ENCODE results near the gene MACROD2.

The MACROD2 gene

DNA sequence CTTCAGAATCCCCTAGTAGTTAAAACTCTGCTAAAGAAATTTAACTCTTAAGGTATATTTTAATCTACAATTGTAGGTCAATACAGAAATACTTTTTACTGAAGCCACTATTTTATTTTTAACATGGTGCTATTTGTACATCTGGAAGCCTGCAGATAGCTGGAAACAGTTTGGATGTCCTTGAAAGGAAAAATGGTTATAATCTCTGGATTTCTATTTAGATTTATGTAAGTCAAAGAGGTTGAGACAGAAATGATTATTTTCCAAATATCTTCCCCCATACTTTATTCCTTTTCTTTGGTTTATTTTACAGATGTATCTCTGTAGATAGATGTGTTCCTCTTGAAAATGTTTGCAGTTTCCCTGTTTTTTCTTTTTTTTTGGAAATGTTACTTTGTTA lies 1575.7 kb downstream of the MACROD2 start:
- Histone ChIP-seq H3K36me3 (no peaks in the 10 kb centered on the region), H4K20me1 (no peaks in the 10 kb centered on the region), H3K4me3 (no peak overlapping the region), H3K27me3 (no peaks in the 10 kb centered on the region), H3K27ac (no peak overlapping the region), H3K9me3 (no peaks in the 10 kb centered on the region), H3K4me1 (peaks cover 22% of the 10 kb centered on the region), H3K4me2 (no peak overlapping the region), H3K9ac (no peak overlapping the region)
- no peak for TF ChIP-seq Cebpa-rat (IDR thresholded peaks at IDR 0.05)

GRCh38 chr20:15575255-15575654 lies 1579.9 kb downstream of the MACROD2 start:
- H3K9ac ChIP-seq: no peak overlapping the region
- no peaks in the 10 kb centered on the region for H3K27me3 ChIP-seq
- H3K4me1 ChIP-seq: no peaks in the 10 kb centered on the region
- H3K9me3 ChIP-seq: no peaks in the 10 kb centered on the region
- H4K20me1 ChIP-seq: no peaks in the 10 kb centered on the region
- no peak overlapping the region for H3K4me3 ChIP-seq
- H3K4me2 ChIP-seq: no peak overlapping the region
- TF ChIP-seq Cebpa-rat (IDR thresholded peaks at IDR 0.05): no peak
- H3K36me3 ChIP-seq: no peaks in the 10 kb centered on the region
- no peak overlapping the region for H3K27ac ChIP-seq

- Histone ChIP-seq H3K4me3 (no peak overlapping the region), H3K27ac (no peak overlapping the region), H3K4me2 (no peak overlapping the region), H3K36me3 (no peaks in the 10 kb centered on the region), H3K27me3 (no peaks in the 10 kb centered on the region), H3K4me1 (no peaks in the 10 kb centered on the region), H4K20me1 (no peaks in the 10 kb centered on the region), H3K9me3 (no peaks in the 10 kb centered on the region), H3K9ac (no peak overlapping the region)
- no peak for TF ChIP-seq Cebpa-rat (IDR thresholded peaks at IDR 0.05)
Measured at GRCh38 chr20:15576411-15576810, 1581.1 kb downstream of the MACROD2 start.

DNA sequence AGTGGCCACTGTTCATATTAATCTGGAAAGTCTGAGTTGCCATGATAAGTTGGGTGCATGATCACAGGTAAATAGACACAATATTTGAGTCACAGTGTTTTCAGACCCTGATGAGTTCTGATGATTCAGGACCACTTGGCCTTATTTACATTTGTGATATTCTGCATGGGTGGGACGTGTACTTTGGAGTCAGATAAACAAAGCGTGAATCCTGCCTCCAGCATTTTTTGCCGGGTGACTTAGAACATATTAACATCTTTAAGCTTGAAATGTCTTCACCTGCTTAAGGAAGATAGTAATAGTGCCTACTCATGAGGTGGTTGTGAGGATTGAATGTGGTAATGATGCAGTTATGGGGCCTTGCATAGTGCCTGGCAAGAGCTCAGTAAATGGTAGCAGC lies 1582.8 kb downstream of the MACROD2 start:
- Histone ChIP-seq H3K9me3 (no peaks in the 10 kb centered on the region), H3K4me2 (no peak overlapping the region), H3K27ac (no peak overlapping the region), H3K4me1 (no peaks in the 10 kb centered on the region), H3K4me3 (no peak overlapping the region), H3K36me3 (no peaks in the 10 kb centered on the region), H3K27me3 (no peaks in the 10 kb centered on the region), H3K9ac (no peak overlapping the region), H4K20me1 (no peaks in the 10 kb centered on the region)
- TF ChIP-seq Cebpa-rat (IDR thresholded peaks at IDR 0.05): no peak

GRCh38 chr20:15579688-15580087 lies 1584.4 kb downstream of the MACROD2 start:
- TF ChIP-seq Cebpa-rat (IDR thresholded peaks at IDR 0.05): no peak
- Histone ChIP-seq H3K36me3 (no peaks in the 10 kb centered on the region), H3K9ac (no peak overlapping the region), H3K4me2 (no peak overlapping the region), H3K4me3 (no peak overlapping the region), H3K4me1 (no peaks in the 10 kb centered on the region), H3K27me3 (no peaks in the 10 kb centered on the region), H3K27ac (no peak overlapping the region), H3K9me3 (no peaks in the 10 kb centered on the region), H4K20me1 (no peaks in the 10 kb centered on the region)

DNA sequence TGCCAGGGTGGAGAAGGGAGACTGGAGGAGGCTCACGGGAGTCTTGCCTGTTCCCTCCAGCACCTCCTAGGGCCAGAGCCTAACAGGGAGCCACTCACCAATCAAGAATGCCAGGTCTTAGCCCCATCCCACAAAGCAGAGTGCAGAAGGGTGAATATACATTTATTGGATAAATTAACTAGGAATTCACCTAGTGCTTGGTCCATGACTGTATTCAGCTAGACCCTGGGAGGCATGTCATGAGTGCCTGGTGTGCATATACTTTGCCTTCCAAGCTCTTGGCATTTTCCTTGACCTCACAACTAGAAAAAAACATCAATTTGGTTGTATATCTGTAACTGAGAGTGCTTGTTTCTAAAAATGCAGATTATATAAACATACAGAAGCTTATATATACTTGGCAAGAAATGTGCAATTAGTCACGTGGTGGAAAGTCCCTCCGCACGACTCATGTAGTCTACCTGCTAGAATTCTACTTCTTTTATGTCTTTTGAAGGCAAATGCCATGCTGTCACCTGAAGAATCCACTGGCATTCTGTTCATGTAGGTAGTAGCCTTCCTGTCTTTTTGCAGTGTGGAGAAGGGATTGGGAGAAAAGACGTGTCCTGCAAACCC lies 1586.9 kb downstream of the MACROD2 start:
- H3K36me3 ChIP-seq: no peaks in the 10 kb centered on the region
- no peak for TF ChIP-seq Cebpa-rat (IDR thresholded peaks at IDR 0.05)
- H3K27me3 ChIP-seq: no peaks in the 10 kb centered on the region
- H3K4me1 ChIP-seq: no peaks in the 10 kb centered on the region
- H3K4me3 ChIP-seq: no peak overlapping the region
- H3K9me3 ChIP-seq: no peaks in the 10 kb centered on the region
- no peak overlapping the region for H3K27ac ChIP-seq
- no peaks in the 10 kb centered on the region for H4K20me1 ChIP-seq
- no peak overlapping the region for H3K9ac ChIP-seq
- H3K4me2 ChIP-seq: no peak overlapping the region

- Histone ChIP-seq H3K9me3 (peaks cover 8% of the 10 kb centered on the region; the same call in 1 of the 2 replicates), H3K9ac (no peak overlapping the region), H3K36me3 (no peaks in the 10 kb centered on the region), H3K4me2 (no peak overlapping the region), H3K27me3 (no peaks in the 10 kb centered on the region), H4K20me1 (no peaks in the 10 kb centered on the region), H3K4me3 (no peak overlapping the region), H3K4me1 (no peaks in the 10 kb centered on the region), H3K27ac (no peak overlapping the region)
- TF ChIP-seq Cebpa-rat (IDR thresholded peaks at IDR 0.05): no peak
Measured at GRCh38 chr20:15584507-15584906, 1589.2 kb downstream of the MACROD2 start.

DNA sequence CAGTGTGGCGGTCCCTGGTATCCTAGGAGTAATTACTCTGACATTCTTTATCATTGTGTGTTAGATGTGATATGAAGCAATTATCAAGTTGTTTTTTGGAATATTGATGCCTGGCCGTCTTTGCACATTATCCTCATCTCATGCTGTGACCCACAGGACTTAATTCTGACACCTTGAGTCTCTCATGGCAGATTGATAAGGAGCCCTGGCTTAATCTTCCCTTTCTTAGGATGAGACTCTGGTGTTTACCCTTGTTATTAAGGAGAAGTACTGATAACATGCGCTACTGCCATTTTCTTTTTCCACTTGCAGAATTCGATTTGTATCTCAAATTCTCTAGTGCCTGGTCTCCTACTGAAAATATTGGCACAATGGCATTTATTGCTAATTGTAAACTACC lies 1597.8 kb downstream of the MACROD2 start:
- Histone ChIP-seq H3K4me1 (no peaks in the 10 kb centered on the region), H3K27ac (no peak overlapping the region), H3K4me2 (no peak overlapping the region), H3K9ac (no peak overlapping the region), H3K4me3 (no peak overlapping the region), H3K36me3 (no peaks in the 10 kb centered on the region), H3K9me3 (peaks cover 3% of the 10 kb centered on the region; the same call in 1 of the 2 replicates), H4K20me1 (no peaks in the 10 kb centered on the region), H3K27me3 (no peaks in the 10 kb centered on the region)
- no peak for TF ChIP-seq Cebpa-rat (IDR thresholded peaks at IDR 0.05)

DNA sequence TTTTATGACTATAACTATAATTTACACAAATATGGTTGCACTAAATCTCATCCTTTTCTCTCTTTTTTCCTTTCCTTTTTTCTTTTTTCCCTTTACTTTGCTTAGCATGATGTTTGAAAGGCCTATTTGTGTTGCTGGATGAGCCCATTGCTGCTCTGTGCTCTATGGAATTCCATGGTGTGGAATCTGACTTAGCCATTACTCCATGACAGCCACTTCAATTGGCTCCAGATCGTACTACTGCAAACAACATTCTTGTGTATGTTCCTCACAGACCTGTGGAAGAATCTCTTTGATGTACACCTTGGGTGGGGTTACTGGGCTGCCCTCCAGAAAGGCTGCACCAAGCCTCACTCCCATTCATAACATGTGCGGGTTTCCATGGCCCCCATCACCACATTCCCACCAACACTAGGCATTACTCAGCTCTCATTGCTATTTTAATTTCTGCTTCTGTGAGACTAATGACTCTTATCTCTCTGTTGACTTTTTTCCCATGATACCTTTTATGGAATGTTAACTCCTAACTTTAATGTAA lies 1598.9 kb downstream of the MACROD2 start:
- Histone ChIP-seq H3K36me3 (no peaks in the 10 kb centered on the region), H3K4me3 (no peak overlapping the region), H3K9ac (no peak overlapping the region), H3K27ac (no peak overlapping the region), H4K20me1 (no peaks in the 10 kb centered on the region), H3K4me1 (no peaks in the 10 kb centered on the region), H3K9me3 (no peaks in the 10 kb centered on the region), H3K27me3 (no peaks in the 10 kb centered on the region), H3K4me2 (no peak overlapping the region)
- TF ChIP-seq Cebpa-rat (IDR thresholded peaks at IDR 0.05): no peak

DNA sequence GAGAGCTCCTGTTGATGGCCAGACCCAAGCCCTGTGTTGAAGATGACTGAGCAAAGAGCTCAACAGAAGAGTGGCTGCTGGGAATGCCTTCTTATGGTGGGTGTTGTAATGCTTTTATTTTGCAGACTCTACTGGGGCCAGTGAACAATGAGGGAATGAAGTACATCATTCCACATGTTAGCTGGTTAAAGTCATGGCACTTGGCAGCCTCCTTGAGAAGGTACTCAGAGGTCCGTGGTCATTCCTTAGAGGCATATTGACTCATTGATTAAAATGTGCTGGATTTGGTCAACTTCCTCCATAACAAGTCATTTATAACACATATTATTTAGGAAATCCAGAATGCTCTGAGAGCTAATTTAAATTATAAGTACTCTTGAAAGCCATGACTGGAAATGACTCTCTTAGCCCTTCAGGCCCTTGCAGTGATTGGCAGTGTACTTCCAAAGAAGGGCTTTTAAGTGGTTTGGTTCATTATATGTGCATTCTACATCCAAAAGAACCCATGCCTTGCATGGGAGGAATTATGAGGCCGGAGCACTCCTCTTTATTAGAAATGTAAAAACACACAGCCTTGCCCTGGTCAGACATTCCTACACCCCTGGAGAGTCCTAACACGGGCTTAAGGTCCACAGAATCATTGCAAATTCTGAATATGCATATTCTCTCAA lies 1601.0 kb downstream of the MACROD2 start:
- Histone ChIP-seq H3K27ac (no peak overlapping the region), H3K4me2 (no peak overlapping the region), H3K27me3 (no peaks in the 10 kb centered on the region), H4K20me1 (no peaks in the 10 kb centered on the region), H3K9ac (no peak overlapping the region), H3K9me3 (no peaks in the 10 kb centered on the region), H3K4me3 (no peak overlapping the region), H3K4me1 (no peaks in the 10 kb centered on the region), H3K36me3 (no peaks in the 10 kb centered on the region)
- no peak for TF ChIP-seq Cebpa-rat (IDR thresholded peaks at IDR 0.05)

Measured in BLaER1 (cell line).